ENCODE data around the gene ASF1A. TPM values are rescaled to one million over a fixed set of nuclear protein-coding genes. Genes with fewer than 3 reads are reported as not detected.

ASF1A gene
- total RNA-seq, 1 donor from 2014 or later: 23.4 TPM

GRCh38 chr6:118881440-118882313 is 12.3 kb upstream of the ASF1A start:
- no peak for DNase-seq (ENCODE audit: low read depth, low spot score)

DNA sequence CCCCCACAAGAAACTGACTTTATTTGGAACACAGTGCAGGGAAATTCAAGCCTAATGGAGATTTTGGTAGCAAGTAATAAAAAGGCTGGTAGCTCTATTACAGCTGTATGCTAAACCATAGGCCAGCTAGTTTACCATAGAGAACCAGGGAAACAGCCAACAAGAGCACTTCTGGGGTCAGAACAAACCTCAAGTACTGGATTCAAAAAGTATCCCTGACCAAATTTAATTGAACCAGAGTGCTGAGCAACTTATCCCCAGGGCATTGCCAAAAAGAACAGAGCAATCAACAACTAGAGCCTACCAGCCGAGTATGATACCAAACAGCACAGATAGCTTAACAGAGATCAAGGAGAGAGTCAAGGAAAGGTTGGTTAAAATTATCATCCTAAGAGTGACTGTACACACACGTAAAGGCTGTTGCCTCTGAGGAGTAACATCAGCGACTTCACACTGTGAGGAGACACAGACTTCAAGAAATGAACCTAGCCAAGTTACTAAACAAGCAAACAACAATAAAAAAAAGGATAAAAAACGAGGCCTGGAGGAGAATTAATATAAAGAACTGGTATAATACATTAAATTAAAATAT is 11.5 kb upstream of the ASF1A start:
- no peak for DNase-seq (ENCODE audit: low read depth, low spot score)

GRCh38 chr6:118886641-118887040 is 7.3 kb upstream of the ASF1A start:
- DNase-seq (ENCODE audit: low read depth, low spot score): no peak

- DNase-seq (ENCODE audit: low read depth, low spot score): no peak
Measured at GRCh38 chr6:118889163-118889562, 4.8 kb upstream of the ASF1A start.

- DNase-seq (ENCODE audit: low read depth, low spot score): no peak
Measured at GRCh38 chr6:118890997-118891790, 2.8 kb upstream of the ASF1A start.

- DNase-seq (ENCODE audit: low read depth, low spot score): no peak
Measured at GRCh38 chr6:118892355-118892991, 1.5 kb upstream of the ASF1A start.

- no peak for DNase-seq (ENCODE audit: low read depth, low spot score)
Measured at GRCh38 chr6:118893064-118893806, 717 bp upstream of the ASF1A start.

DNA sequence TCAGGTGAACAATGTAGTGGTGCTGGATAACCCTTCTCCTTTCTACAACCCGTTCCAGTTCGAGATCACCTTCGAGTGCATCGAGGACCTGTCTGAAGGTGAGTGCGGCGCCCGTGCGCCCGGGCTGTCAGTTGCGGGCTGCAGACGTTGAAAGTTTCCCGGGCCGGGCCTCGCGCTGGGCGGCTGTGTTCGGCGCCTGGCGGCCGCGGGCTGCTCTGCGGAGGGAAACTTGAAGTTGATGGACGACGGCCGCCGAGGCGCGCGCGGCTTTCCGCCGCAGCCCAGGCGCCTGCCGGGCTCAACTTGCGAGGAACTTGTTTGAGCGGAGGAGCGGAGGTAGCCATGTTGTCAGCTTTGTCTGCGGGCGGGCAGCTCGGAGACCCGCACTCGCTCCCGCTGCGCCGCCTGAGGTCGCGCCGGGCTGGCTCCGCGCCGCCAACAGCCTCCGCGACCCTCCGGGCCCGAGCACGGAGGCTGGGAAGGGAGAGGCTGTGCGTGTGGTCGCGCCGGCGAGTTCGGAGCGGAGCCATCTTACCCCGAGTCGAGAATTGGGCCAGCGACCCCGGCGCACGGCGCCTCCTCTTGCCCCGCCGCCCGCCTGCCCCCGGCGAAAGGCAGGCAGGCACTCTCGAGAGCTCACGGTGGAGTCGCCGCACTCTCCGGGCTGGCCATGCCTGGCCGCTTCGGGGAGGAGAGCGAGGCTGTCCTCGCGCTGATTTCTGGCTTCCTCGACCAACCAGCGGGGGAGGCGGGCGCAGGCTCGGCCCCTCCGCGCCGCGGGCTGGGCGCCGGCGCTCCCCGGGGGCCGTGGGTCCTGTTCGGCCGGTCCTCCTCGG is 691 bp downstream of the ASF1A start:
- DNase-seq (ENCODE audit: low read depth, low spot score): no peak

DNA sequence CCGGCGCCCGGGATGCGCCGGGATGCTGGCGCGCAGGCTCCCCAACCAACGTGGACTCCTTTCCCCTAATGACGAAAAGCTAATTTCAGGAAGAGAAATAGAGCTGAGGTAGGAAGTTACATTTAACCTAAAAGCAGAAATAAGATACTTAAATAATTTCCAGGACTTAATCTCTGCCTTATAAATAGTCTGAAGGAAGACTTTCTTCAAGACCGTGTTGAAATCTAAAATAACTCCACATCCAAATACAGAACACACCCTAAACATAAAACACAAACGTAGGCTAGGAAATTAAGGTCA is 1.3 kb downstream of the ASF1A start:
- no peak for DNase-seq (ENCODE audit: low read depth, low spot score)

- DNase-seq (ENCODE audit: low read depth, low spot score): no peak
Measured at GRCh38 chr6:118895859-118896258, 1.9 kb downstream of the ASF1A start.

- DNase-seq (ENCODE audit: low read depth, low spot score): no peak
Measured at GRCh38 chr6:118896339-118897136, 2.6 kb downstream of the ASF1A start.

DNA sequence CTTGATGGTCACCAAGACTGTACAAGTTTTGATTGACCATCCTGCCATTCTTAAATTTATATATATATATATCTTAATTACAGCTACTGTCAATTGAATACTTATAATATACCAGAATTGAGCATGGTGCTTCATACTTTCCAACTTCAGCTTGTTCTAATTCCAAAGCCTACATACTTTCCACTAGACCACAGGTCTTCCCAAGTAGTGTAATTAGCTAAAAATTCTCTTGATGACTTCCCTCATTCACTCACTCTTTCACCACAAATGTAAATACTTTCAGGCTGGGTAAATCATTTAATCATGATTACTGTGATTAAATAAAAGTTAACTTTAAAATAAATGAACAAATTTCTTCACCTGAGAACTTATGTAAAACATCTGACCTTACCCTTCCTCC is 3.4 kb downstream of the ASF1A start:
- no peak for DNase-seq (ENCODE audit: low read depth, low spot score)

DNA sequence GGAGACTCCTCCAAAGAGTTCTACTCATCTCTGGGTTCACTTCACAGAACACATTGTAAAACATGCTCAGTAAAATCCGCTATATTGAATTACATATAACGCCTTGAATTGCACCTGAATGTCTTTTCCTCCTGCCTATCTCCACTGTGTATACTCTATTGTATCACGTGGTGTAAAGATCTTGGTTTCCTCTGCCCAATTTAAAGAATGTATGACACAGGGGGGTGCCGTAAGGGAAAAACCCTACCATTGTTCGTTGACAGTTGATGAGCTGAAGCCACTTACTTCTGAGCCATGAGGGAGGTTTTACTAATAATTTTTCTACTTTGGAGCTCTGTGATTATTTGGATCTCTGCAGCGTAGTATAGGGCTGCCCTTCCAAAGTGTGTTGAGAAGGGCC is 6.0 kb downstream of the ASF1A start:
- DNase-seq (ENCODE audit: low read depth, low spot score): no peak

- DNase-seq (ENCODE audit: low read depth, low spot score): no peak
Measured at GRCh38 chr6:118902726-118903125, 8.8 kb downstream of the ASF1A start.

DNA sequence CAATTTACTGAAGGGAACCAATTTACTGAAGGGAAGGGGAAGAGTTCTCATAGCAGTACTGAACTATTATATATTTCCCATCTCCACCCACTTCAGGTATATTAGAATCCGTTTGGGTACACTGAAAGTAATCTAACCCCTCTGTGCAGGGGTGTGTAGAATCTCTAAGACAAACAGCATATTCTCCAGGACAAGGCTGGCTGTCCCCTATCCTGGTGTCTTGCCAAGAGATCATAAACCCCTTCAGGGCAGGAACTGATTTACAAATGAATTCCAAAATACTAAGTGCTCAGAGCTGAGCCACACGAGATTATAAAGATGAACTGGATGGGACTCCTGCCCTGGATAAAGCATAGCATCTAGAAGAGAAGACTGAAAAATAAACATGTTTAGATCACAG is 9.2 kb downstream of the ASF1A start:
- no peak for DNase-seq (ENCODE audit: low read depth, low spot score)

GRCh38 chr6:118903691-118904090 is 9.7 kb downstream of the ASF1A start:
- DNase-seq (ENCODE audit: low read depth, low spot score): no peak

- DNase-seq (ENCODE audit: low read depth, low spot score): no peak
Measured at GRCh38 chr6:118905084-118905483, 11.1 kb downstream of the ASF1A start.

DNA sequence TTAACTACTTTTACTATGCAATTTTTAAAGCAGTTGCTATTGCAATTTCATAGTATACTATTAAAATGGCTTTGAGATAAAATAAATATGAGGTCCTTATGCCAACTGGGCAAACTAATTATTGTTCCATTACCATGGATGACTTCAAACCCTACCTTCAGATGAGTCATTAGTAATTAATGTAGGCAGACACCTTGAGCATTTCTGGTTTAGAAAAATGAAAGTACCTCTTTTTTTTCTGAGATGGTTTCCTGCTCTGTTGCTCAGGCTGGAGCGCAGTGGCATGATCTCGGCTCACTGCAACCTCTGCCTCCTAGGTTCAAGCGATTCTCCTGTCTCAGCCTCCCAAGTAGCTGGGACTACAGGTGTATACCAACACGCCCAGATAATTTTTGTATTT is 11.9 kb downstream of the ASF1A start:
- DNase-seq (ENCODE audit: low read depth, low spot score): no peak

- DNase-seq (ENCODE audit: low read depth, low spot score): no peak
Measured at GRCh38 chr6:118908441-118908840, 14.5 kb downstream of the ASF1A start.

- no peak for DNase-seq (ENCODE audit: low read depth, low spot score)
Measured at GRCh38 chr6:118912646-118913045, 18.7 kb downstream of the ASF1A start.
